GM12874 (cell line): ENCODE data around the gene FGF2.
A peak's percentile ranks its signal among the peaks of the same experiment; 100 is the strongest.

Experiments used
- CTCF ChIP-seq: IDR thresholded peaks from 2 replicates; pipeline ENCODE4 v1.5.1; 2011; ENCODE audit warnings: low read depth, mild to moderate bottlenecking, control low read depth, low read length, moderate library complexity; ENCODE audit not compliant: insufficient read depth

FGF2 gene

GRCh38 chr4:122826553-122827257 lies at the start of gene FGF2:
FGF2 (plus strand) TSS chr4:122826831; CDS start chr4:122827175, 344 bp downstream.
- TF ChIP-seq CTCF, result peak; percentile 1; the same call in 1 of the 2 replicates

GRCh38 chr4:122776916-122777315 lies 49.7 kb upstream of the FGF2 start:
- TF ChIP-seq CTCF, result no peak

GRCh38 chr4:122777846-122778673 lies 48.6 kb upstream of the FGF2 start:
- TF ChIP-seq CTCF, result no peak

GRCh38 chr4:122781486-122781885 lies 45.1 kb upstream of the FGF2 start:
- no peak for TF ChIP-seq CTCF

- TF ChIP-seq CTCF, result no peak
These were observed 43.1 kb upstream of the FGF2 start for GRCh38 chr4:122783301-122784215.

GRCh38 chr4:122784261-122784660 lies 42.4 kb upstream of the FGF2 start:
- no peak for TF ChIP-seq CTCF

GRCh38 chr4:122785099-122785498 lies 41.5 kb upstream of the FGF2 start:
- no peak for TF ChIP-seq CTCF
